Activated T-helper 2 cell treated with anti-CD3 and anti-CD28 coated beads, Interferon-gamma antibody, Interleukin-2, Interleukin-4, amounts not matched to agents 10 μg/mL and 5 μg/mL and 100 μg/mL, durations not matched to agents 14 hours and 24 hours and 36 hours (primary cell): ENCODE data around the gene EID2. TPM values are rescaled to one million over a fixed set of nuclear protein-coding genes. Genes with fewer than 3 reads are reported as not detected.

Experiments
- DNase-seq: peaks from one replicate; pipeline ENCODE4 v3.0.0; 2021; ENCODE audit warnings: low spot score
- H3K27ac Mint-ChIP-seq: one replicate; pipeline ENCODE4 v1.8.0; 2021; ENCODE audit warnings: mixed read lengths
- H3K27me3 Mint-ChIP-seq: one replicate; pipeline ENCODE4 v1.8.0; 2021; ENCODE audit warnings: low read depth, mixed read lengths
- H3K36me3 Mint-ChIP-seq: one replicate; pipeline ENCODE4 v1.8.0; 2021; ENCODE audit warnings: low read depth, mixed read lengths
- H3K4me1 Mint-ChIP-seq: one replicate; pipeline ENCODE4 v1.8.0; 2021; ENCODE audit warnings: low read depth, mixed read lengths
- H3K4me3 Mint-ChIP-seq: one replicate; pipeline ENCODE4 v1.8.0; 2021; ENCODE audit warnings: low read depth, mild to moderate bottlenecking, moderate library complexity, mixed read lengths
- H3K9me3 Mint-ChIP-seq: one replicate; pipeline ENCODE4 v1.8.0; 2021; ENCODE audit warnings: mixed read lengths
- intact Hi-C: fragments of 100-400 bp; cut with micrococcal nuclease; formaldehyde crosslinking; loops from one replicate; pipeline ENCODE4 v1.15.1; 2023
- total RNA-seq: library from RNA; stranded (reverse); gene quantifications from 2 replicates; pipeline ENCODE4 v1.2.3, GENCODE V29; 2022

The EID2 gene
- 17.2 and 18.3 TPM in 2 replicates for total RNA-seq

GRCh38 chr19:39539518-39540332 lies at the start of gene EID2:
TSS of gene EID2 (minus strand) at chr19:39540161. CDS start at chr19:39540079, 82 bp downstream.
- Mint-ChIP-seq H3K27ac (peak within 1 kb of the TSS; percentile 93), H3K4me3 (peak within 1 kb of the TSS; percentile 94), H3K9me3 (no peaks in the 10 kb centered on the region), H3K27me3 (no peaks in the 10 kb centered on the region), H3K36me3 (peaks cover 23% of the 10 kb centered on the region), H3K4me1 (peaks cover 25% of the 10 kb centered on the region)
- DNase-seq: peak; percentile 93
- intact Hi-C loops: loop anchor here (1.0 to 10.0 kb wide), 5 partner anchors 94 to 415 kb away; partner anchors contain the start of genes FBL, PAK4, SAMD4B and SUPT5H

GRCh38 chr19:39588066-39588465 lies 48.1 kb upstream of the EID2 start:
- no peak overlapping the region for H3K4me3 Mint-ChIP-seq
- no peaks in the 10 kb centered on the region for H3K27me3 Mint-ChIP-seq
- intact Hi-C loops: no loop called here
- H3K27ac Mint-ChIP-seq: no peak overlapping the region
- DNase-seq: no peak
- no peaks in the 10 kb centered on the region for H3K36me3 Mint-ChIP-seq
- peaks cover 3% of the 10 kb centered on the region for H3K4me1 Mint-ChIP-seq
- no peaks in the 10 kb centered on the region for H3K9me3 Mint-ChIP-seq

GRCh38 chr19:39587496-39587895 lies 47.5 kb upstream of the EID2 start:
- peaks cover 3% of the 10 kb centered on the region for H3K4me1 Mint-ChIP-seq
- H3K27me3 Mint-ChIP-seq: no peaks in the 10 kb centered on the region
- no peak overlapping the region for H3K4me3 Mint-ChIP-seq
- intact Hi-C loops: no loop called here
- DNase-seq: no peak
- H3K27ac Mint-ChIP-seq: no peak overlapping the region
- H3K36me3 Mint-ChIP-seq: no peaks in the 10 kb centered on the region
- no peaks in the 10 kb centered on the region for H3K9me3 Mint-ChIP-seq

- no peak for DNase-seq
- Mint-ChIP-seq H3K4me3 (no peak overlapping the region), H3K36me3 (no peaks in the 10 kb centered on the region), H3K9me3 (peaks cover 9% of the 10 kb centered on the region), H3K27ac (no peak overlapping the region), H3K4me1 (peaks cover 3% of the 10 kb centered on the region), H3K27me3 (peaks cover 3% of the 10 kb centered on the region)
- intact Hi-C loops: no loop called here
Measured at GRCh38 chr19:39582891-39583625, 43.1 kb upstream of the EID2 start.

GRCh38 chr19:39582442-39582841 lies 42.5 kb upstream of the EID2 start:
- H3K36me3 Mint-ChIP-seq: no peaks in the 10 kb centered on the region
- no peak for DNase-seq
- peaks cover 6% of the 10 kb centered on the region for H3K27me3 Mint-ChIP-seq
- intact Hi-C loops: no loop called here
- H3K4me1 Mint-ChIP-seq: peaks cover 3% of the 10 kb centered on the region
- peaks cover 9% of the 10 kb centered on the region for H3K9me3 Mint-ChIP-seq
- H3K27ac Mint-ChIP-seq: no peak overlapping the region
- no peak overlapping the region for H3K4me3 Mint-ChIP-seq

GRCh38 chr19:39568604-39569003 lies 28.6 kb upstream of the EID2 start:
- H3K4me3 Mint-ChIP-seq: no peak overlapping the region
- H3K36me3 Mint-ChIP-seq: no peaks in the 10 kb centered on the region
- no peak for DNase-seq
- H3K9me3 Mint-ChIP-seq: no peaks in the 10 kb centered on the region
- peaks cover 11% of the 10 kb centered on the region for H3K27me3 Mint-ChIP-seq
- intact Hi-C loops: no loop called here
- H3K4me1 Mint-ChIP-seq: peaks cover 3% of the 10 kb centered on the region
- no peak overlapping the region for H3K27ac Mint-ChIP-seq

GRCh38 chr19:39566064-39566463 lies 26.1 kb upstream of the EID2 start:
- Mint-ChIP-seq H3K27me3 (peaks cover 16% of the 10 kb centered on the region), H3K4me1 (peaks cover 3% of the 10 kb centered on the region), H3K4me3 (no peak overlapping the region), H3K9me3 (no peaks in the 10 kb centered on the region), H3K27ac (no peak overlapping the region), H3K36me3 (no peaks in the 10 kb centered on the region)
- intact Hi-C loops: no loop called here
- DNase-seq: no peak

- Mint-ChIP-seq H3K4me1 (peaks cover 8% of the 10 kb centered on the region), H3K4me3 (no peak overlapping the region), H3K27me3 (peaks cover 5% of the 10 kb centered on the region), H3K9me3 (no peaks in the 10 kb centered on the region), H3K27ac (no peak overlapping the region), H3K36me3 (no peaks in the 10 kb centered on the region)
- DNase-seq: no peak
- intact Hi-C loops: no loop called here
Measured at GRCh38 chr19:39563408-39563807, 23.4 kb upstream of the EID2 start.

GRCh38 chr19:39558624-39559117 lies 18.7 kb upstream of the EID2 start:
- intact Hi-C loops: no loop called here
- H3K27me3 Mint-ChIP-seq: peaks cover 5% of the 10 kb centered on the region
- H3K27ac Mint-ChIP-seq: peak overlapping the region; percentile 5
- no peaks in the 10 kb centered on the region for H3K36me3 Mint-ChIP-seq
- peaks cover 23% of the 10 kb centered on the region for H3K4me1 Mint-ChIP-seq
- H3K4me3 Mint-ChIP-seq: peak overlapping the region; percentile 24
- DNase-seq: no peak
- H3K9me3 Mint-ChIP-seq: no peaks in the 10 kb centered on the region

GRCh38 chr19:39557811-39558623 lies 18.1 kb upstream of the EID2 start:
- DNase-seq: no peak
- Mint-ChIP-seq H3K27me3 (peaks cover 5% of the 10 kb centered on the region), H3K27ac (peak overlapping the region; percentile 25), H3K36me3 (no peaks in the 10 kb centered on the region), H3K4me1 (peaks cover 23% of the 10 kb centered on the region), H3K9me3 (no peaks in the 10 kb centered on the region), H3K4me3 (peak overlapping the region; percentile 24)
- intact Hi-C loops: no loop called here

- Mint-ChIP-seq H3K36me3 (no peaks in the 10 kb centered on the region), H3K27ac (no peak overlapping the region), H3K27me3 (no peaks in the 10 kb centered on the region), H3K4me3 (no peak overlapping the region), H3K4me1 (peaks cover 32% of the 10 kb centered on the region), H3K9me3 (no peaks in the 10 kb centered on the region)
- intact Hi-C loops: no loop called here
- DNase-seq: no peak
Measured at GRCh38 chr19:39555883-39556282, 15.9 kb upstream of the EID2 start.

GRCh38 chr19:39554701-39555311 lies 14.8 kb upstream of the EID2 start:
- intact Hi-C loops: no loop called here
- Mint-ChIP-seq H3K4me1 (peaks cover 34% of the 10 kb centered on the region), H3K27me3 (no peaks in the 10 kb centered on the region), H3K27ac (no peak overlapping the region), H3K4me3 (no peak overlapping the region), H3K36me3 (no peaks in the 10 kb centered on the region), H3K9me3 (no peaks in the 10 kb centered on the region)
- no peak for DNase-seq
